CD14-positive monocyte (primary cell): Measurements from ENCODE around the gene KLHL40. TPM values are rescaled to one million over a fixed set of nuclear protein-coding genes. Genes with fewer than 3 reads are reported as not detected.

Source experiments
- DNase-seq, 3 donors: peaks; one replicate each; pipeline ENCODE4 v3.0.0-alpha.2; 2011 to 2022
- H2AFZ ChIP-seq: 2 replicates; pipeline ENCODE4 v1.6.0; 2012; ENCODE audit warnings: mild to moderate bottlenecking, low read depth, low read length, inconsistent platforms; ENCODE audit not compliant: insufficient read depth, poor library complexity, severe bottlenecking
- H3K27ac ChIP-seq, 2 donors: 1 replicate in 1 of 2; 2 replicates in 1 of 2; pipeline ENCODE4 v1.5.1; 2012 to 2013; ENCODE audit warnings: low read length in 2 of 2, control low read depth in 1 of 2, inconsistent platforms in 1 of 2, low read depth in 1 of 2, mild to moderate bottlenecking in 1 of 2
- H3K27me3 ChIP-seq, 2 donors: one replicate each; pipeline versions ENCODE4 v1.6.0 to v1.6.1; 2011 to 2013; ENCODE audit warnings: low read length in 2 of 2; ENCODE audit not compliant: control insufficient read depth in 2 of 2, insufficient read depth in 2 of 2
- H3K36me3 ChIP-seq, 2 donors: replicated peaks in 1 of 2; 1 replicate in 1 of 2; 2 replicates in 1 of 2; pipeline versions ENCODE4 v1.5.1 to v1.6.1; 2012 to 2013; ENCODE audit warnings: low read length in 2 of 2, control low read depth in 1 of 2, inconsistent platforms in 1 of 2, mild to moderate bottlenecking in 1 of 2; ENCODE audit not compliant: insufficient read depth in 2 of 2, control insufficient read depth in 1 of 2
- H3K4me1 ChIP-seq, 2 donors: 1 replicate in 1 of 2; 2 replicates in 1 of 2; pipeline versions ENCODE4 v1.5.1 to v1.6.1; 2012 to 2013; ENCODE audit warnings: low read length in 2 of 2, control low read depth in 1 of 2, inconsistent platforms in 1 of 2, mild to moderate bottlenecking in 1 of 2, moderate library complexity in 1 of 2; ENCODE audit not compliant: insufficient read depth in 2 of 2, control insufficient read depth in 1 of 2
- H3K4me2 ChIP-seq: replicated peaks from 2 replicates; pipeline ENCODE3; 2012; ENCODE audit warnings: low read length, moderate library complexity, mild to moderate bottlenecking; ENCODE audit not compliant: poor library complexity, severe bottlenecking; ENCODE audit errors: extremely low read depth
- H3K4me3 ChIP-seq, 3 experiments: fragments of 200-600 bp in 1 of 3; sonication (generic) in 1 of 3; replicated peaks in 1 of 3; 1 replicate in 2 of 3; 2 replicates in 1 of 3; pipeline ENCODE4 v1.5.1; 2011 to 2013; ENCODE audit warnings: low read length in 3 of 3, mild to moderate bottlenecking in 3 of 3, control low read depth in 2 of 3, low read depth in 2 of 3, inconsistent platforms in 1 of 3, moderate library complexity in 1 of 3
- H3K79me2 ChIP-seq: 2 replicates; pipeline ENCODE4 v1.6.0; 2012; ENCODE audit warnings: mild to moderate bottlenecking, control low read depth, inconsistent platforms, low read length, moderate library complexity; ENCODE audit not compliant: insufficient read depth
- H3K9ac ChIP-seq: 2 replicates; pipeline ENCODE4 v1.6.0; 2017; ENCODE audit warnings: low read length, mild to moderate bottlenecking; ENCODE audit not compliant: insufficient read depth, poor library complexity, severe bottlenecking
- H3K9me3 ChIP-seq, 2 donors: replicated peaks in 1 of 2; 1 replicate in 1 of 2; 2 replicates in 1 of 2; pipeline versions ENCODE4 v1.5.1 to v1.6.1; 2012 to 2013; ENCODE audit warnings: low read length in 2 of 2, control low read depth in 1 of 2; ENCODE audit not compliant: control insufficient read depth in 1 of 2, insufficient read depth in 1 of 2
- H4K20me1 ChIP-seq: 2 replicates; pipeline ENCODE4 v1.6.0; 2012; ENCODE audit warnings: mild to moderate bottlenecking, low read length, control low read depth, moderate library complexity; ENCODE audit not compliant: insufficient read depth
- H3K27ac Mint-ChIP-seq, 7 donors: one replicate each; pipeline ENCODE4 v1.8.0; 2020; ENCODE audit warnings: mild to moderate bottlenecking in 7 of 7, mixed read lengths in 7 of 7, moderate library complexity in 6 of 7, inconsistent platforms in 2 of 7
- H3K27me3 Mint-ChIP-seq, 3 donors: one replicate each; pipeline ENCODE4 v1.8.0; 2021 to 2022; ENCODE audit warnings: low read depth in 3 of 3, mild to moderate bottlenecking in 3 of 3, mixed read lengths in 3 of 3, moderate library complexity in 3 of 3, inconsistent platforms in 1 of 3
- H3K36me3 Mint-ChIP-seq, 2 donors: one replicate each; pipeline ENCODE4 v1.8.0; 2020; ENCODE audit warnings: mixed read lengths in 2 of 2, inconsistent platforms in 1 of 2, mild to moderate bottlenecking in 1 of 2
- H3K4me1 Mint-ChIP-seq: one replicate; pipeline ENCODE4 v1.8.0; 2020; ENCODE audit warnings: mild to moderate bottlenecking, mixed read lengths
- H3K4me3 Mint-ChIP-seq, 2 donors: one replicate each; pipeline ENCODE4 v1.8.0; 2020; ENCODE audit warnings: mild to moderate bottlenecking in 2 of 2, mixed read lengths in 2 of 2, moderate library complexity in 1 of 2
- H3K9me3 Mint-ChIP-seq, 7 donors: one replicate each; pipeline ENCODE4 v1.8.0; 2020 to 2022; ENCODE audit warnings: mixed read lengths in 7 of 7, mild to moderate bottlenecking in 6 of 7, moderate library complexity in 6 of 7, inconsistent platforms in 2 of 7
- WGBS: methylation state at CpG from one replicate; pipeline ENCODE4 v1.1.5; 2013; ENCODE audit warnings: missing lambda C conversion rate; ENCODE audit not compliant: insufficient coverage; 5-methylcytosine and 5-hydroxymethylcytosine counted together
- intact Hi-C, 2 donors: fragments of 100-400 bp; cut with micrococcal nuclease; formaldehyde crosslinking; loops; one replicate each; pipeline versions ENCODE4 v1.15.0 to v1.15.1; 2023
- polyA plus RNA-seq, 3 donors: library from polyadenylated mRNA; depleted of rRNA in 1 of 3; unstranded in 2 of 3; stranded (reverse) in 1 of 3; fragments of 300-500 nt in 2 of 3; fragments of >200 nt in 1 of 3; fragmentation: Illumina TruSeq in 2 of 3; gene quantifications; 1 replicate in 2 of 3; 2 replicates in 1 of 3; pipeline ENCODE4 v1.2.3, GENCODE V29; 2012 to 2021
- TF ChIP-seq, protein P1 (sequence below): fragments of 200-600 bp; IDR thresholded peaks from one replicate; pipeline ENCODE4 v1.8.0; 2022; ENCODE audit warnings: antibody characterized with exemption, mild to moderate bottlenecking

The KLHL40 gene
- polyA plus RNA-seq, 3 donors, result not detected

DNA sequence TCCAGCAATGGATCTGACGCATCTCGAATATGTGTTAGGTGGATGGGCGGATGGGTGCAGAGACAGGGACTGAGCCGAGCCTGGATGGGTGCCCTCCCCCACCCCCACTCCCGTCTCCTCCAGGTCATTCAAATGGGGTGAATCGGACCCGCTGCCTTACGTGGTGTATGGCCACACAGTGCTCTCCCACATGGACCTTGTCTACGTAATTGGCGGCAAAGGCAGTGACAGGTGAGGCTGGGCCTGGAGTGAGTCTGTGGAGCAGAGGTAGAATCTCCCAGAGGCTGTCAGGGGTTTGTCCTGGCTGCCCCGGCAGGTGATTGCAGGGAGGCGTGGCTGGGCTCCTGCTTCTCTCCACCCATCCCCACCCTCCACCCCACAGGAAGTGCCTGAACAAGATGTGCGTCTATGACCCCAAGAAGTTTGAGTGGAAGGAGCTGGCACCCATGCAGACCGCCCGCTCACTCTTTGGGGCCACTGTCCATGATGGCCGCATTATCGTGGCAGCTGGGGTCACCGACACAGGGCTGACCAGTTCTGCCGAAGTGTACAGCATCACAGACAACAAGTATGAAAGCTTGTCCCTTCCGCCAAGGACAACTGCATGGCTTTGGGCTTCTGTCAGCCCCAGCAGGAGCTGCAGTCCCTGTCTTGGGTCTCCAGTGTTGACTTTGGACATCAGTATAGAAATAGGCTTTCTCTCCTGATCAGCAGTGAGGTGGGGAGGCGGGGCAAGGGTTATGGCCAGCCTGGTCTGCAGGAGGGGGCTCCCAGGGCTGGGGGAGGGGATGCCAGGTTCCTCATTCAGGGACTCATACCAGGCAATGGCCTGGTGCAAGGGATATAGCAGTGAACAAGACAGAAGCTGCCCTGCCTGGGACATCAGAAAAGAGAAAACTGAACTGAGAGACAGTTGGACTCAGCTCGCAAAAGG, 3.4 kb downstream of the KLHL40 start:
- Histone ChIP-seq H3K36me3 (no peaks in the 10 kb centered on the region), H3K4me1 (no peaks in the 10 kb centered on the region), H3K27me3 (peaks cover 0 to 26% of the 10 kb centered on the region in 2 donors), H3K9me3 (peaks cover 0 to 5% of the 10 kb centered on the region in 2 donors), H3K4me3 (no peak overlapping the region), H4K20me1 (no peaks in the 10 kb centered on the region), H3K9ac (no peak overlapping the region), H3K27ac (no peak overlapping the region), H3K79me2 (no peaks in the 10 kb centered on the region), H3K4me2 (no peak overlapping the region), H2AFZ (no peak overlapping the region)
- H3K9me3 Mint-ChIP-seq, result peaks cover 0 to 8% (median 0%) of the 10 kb centered on the region in 7 donors
- H3K4me3 Mint-ChIP-seq, result no peak overlapping the region
- peak overlapping the region in 2 of 7 donors; percentile 31 to 42 for H3K27ac Mint-ChIP-seq
- peaks cover 34 to 47% (median 43%) of the 10 kb centered on the region in 3 donors for H3K27me3 Mint-ChIP-seq
- intact Hi-C loops, result no loop called here
- TF ChIP-seq, protein P1, sequence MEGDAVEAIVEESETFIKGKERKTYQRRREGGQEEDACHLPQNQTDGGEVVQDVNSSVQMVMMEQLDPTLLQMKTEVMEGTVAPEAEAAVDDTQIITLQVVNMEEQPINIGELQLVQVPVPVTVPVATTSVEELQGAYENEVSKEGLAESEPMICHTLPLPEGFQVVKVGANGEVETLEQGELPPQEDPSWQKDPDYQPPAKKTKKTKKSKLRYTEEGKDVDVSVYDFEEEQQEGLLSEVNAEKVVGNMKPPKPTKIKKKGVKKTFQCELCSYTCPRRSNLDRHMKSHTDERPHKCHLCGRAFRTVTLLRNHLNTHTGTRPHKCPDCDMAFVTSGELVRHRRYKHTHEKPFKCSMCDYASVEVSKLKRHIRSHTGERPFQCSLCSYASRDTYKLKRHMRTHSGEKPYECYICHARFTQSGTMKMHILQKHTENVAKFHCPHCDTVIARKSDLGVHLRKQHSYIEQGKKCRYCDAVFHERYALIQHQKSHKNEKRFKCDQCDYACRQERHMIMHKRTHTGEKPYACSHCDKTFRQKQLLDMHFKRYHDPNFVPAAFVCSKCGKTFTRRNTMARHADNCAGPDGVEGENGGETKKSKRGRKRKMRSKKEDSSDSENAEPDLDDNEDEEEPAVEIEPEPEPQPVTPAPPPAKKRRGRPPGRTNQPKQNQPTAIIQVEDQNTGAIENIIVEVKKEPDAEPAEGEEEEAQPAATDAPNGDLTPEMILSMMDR, result no peak
- WGBS, result 87% methylated on average over 9 of the region's 22 CpGs
- peaks cover 11% of the 10 kb centered on the region for H3K4me1 Mint-ChIP-seq
- no peaks in the 10 kb centered on the region for H3K36me3 Mint-ChIP-seq
- no peak for DNase-seq

DNA sequence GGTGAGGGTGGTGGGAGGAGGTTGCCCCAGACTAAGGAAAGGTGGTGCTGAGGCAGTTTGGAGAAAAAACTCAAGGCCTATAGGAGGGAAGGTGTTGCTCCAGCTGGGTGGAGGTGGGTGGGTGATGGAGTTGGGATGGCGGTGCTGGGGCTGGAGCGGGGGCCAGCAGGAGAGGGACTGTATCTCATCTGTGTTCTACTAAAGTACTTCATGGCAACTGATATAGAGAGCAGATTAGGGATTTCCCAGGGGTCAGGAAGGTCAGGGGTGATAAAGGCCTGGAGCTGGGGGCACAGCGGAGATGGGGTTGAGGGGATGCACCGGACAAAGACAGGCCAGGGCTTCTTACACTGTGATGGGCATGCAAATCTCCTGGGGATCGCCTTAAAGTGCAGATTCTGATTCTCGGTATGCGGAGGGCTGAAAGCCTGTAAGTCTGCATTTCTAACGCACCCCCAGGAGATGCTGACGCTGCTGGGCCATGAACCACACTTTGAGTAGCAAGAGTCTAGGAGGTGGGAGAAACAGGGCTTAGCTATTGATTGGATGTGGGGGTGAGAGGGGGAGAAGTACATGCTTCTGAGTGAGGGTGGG, 4.2 kb downstream of the KLHL40 start:
- Mint-ChIP-seq H3K9me3 (peaks cover 0 to 8% (median 0%) of the 10 kb centered on the region in 7 donors), H3K36me3 (no peaks in the 10 kb centered on the region), H3K4me3 (no peak overlapping the region), H3K4me1 (peaks cover 10% of the 10 kb centered on the region), H3K27me3 (peaks cover 34 to 47% (median 42%) of the 10 kb centered on the region in 3 donors), H3K27ac (no peak overlapping the region)
- TF ChIP-seq, protein P1, result no peak
- Histone ChIP-seq H3K9me3 (peaks cover 0 to 5% of the 10 kb centered on the region in 2 donors), H3K4me1 (no peaks in the 10 kb centered on the region), H3K36me3 (no peaks in the 10 kb centered on the region), H3K27ac (no peak overlapping the region), H2AFZ (no peak overlapping the region), H3K79me2 (no peaks in the 10 kb centered on the region), H3K27me3 (peaks cover 0 to 26% of the 10 kb centered on the region in 2 donors), H3K4me3 (no peak overlapping the region), H4K20me1 (no peaks in the 10 kb centered on the region), H3K9ac (no peak overlapping the region), H3K4me2 (no peak overlapping the region)
- intact Hi-C loops, result no loop called here
- 80% methylated on average over 9 of the region's 9 CpGs for WGBS
- no peak for DNase-seq
